GM12875 (cell line): ENCODE results near the gene RPTOR.

ENCODE experiments used
- H3K4me3 ChIP-seq: one replicate; pipeline ENCODE4 v1.5.1; 2011; ENCODE audit warnings: low read depth, low read length, control low read depth
- CTCF ChIP-seq: IDR thresholded peaks from 2 replicates; pipeline ENCODE4 v1.5.1; 2011; ENCODE audit warnings: low read depth, mild to moderate bottlenecking, control low read depth, inconsistent platforms, low read length, moderate library complexity, borderline replicate concordance; ENCODE audit not compliant: insufficient read depth

RPTOR gene

DNA sequence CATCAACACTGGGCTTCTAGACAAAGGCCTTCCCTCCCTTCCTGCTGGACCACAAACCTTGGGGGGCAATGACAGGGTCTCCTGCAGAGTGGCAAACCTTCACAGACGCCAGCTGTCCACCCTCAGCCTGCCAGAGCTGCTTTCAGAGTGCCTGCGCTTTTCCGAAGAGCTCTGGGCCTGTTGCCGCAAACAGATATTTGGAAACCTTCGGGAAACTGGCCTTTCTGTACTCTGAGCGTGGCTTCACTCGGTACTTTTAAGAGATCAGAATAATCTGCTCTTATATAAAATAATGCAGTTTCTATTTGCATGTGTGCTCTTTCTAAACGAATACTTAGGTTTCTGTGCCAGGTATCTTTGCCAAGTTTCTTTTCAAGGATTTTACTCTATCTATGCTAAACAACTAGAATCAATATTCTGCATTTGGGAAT lies 294.9 kb downstream of the RPTOR start:
- H3K4me3 ChIP-seq: no peak overlapping the region
- TF ChIP-seq CTCF: no peak

DNA sequence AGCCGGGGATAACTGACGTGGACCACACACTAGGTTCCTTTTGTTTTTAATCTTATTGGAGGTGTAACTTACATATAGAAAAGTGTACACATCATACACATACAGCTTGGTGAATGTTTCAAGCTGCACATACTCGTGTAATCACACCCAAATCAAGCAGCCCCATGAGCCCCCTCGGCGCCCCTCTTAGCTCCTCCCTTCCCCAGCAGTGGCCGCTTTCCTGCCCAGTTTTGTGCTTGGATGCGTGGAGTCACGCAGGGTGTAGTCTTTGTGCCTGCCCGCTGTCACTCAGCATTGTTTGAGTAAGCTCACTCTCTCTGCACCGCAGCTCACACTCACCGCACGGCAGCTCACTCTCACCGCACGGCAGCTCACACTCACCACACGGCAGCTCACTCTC lies 295.3 kb downstream of the RPTOR start:
- no peak overlapping the region for H3K4me3 ChIP-seq
- TF ChIP-seq CTCF: no peak

DNA sequence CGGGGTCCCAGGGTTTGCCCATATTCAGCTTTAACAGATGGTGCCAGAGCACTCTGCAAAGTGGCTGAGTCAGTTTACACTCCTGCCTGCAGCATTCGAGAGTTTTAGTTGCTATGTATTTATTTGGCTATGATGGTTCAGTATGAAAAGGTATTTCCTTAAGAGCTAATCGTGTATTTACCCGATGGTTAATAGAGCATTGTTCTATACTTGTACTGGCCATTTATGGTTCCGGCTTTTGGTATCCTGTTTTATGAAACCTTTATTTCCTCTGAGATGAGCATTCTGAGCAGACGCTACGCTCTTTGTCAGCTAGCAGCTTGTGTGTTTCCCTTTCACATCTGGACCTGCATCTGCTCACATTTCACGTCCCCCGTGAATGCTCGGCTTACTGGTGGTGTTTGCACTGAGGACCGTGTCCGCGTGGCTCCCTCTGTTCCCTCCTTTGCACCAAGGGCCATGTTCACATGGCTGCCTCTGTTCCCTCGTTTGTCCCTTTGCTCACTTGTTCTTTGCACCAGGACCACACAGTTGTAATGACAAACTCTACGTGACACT lies 297.9 kb downstream of the RPTOR start:
- no peak for TF ChIP-seq CTCF
- no peak overlapping the region for H3K4me3 ChIP-seq

GRCh38 chr17:80843741-80844156 lies 299.1 kb downstream of the RPTOR start:
- no peak overlapping the region for H3K4me3 ChIP-seq
- no peak for TF ChIP-seq CTCF

GRCh38 chr17:80844418-80844990 lies 299.9 kb downstream of the RPTOR start:
- no peak overlapping the region for H3K4me3 ChIP-seq
- no peak for TF ChIP-seq CTCF

DNA sequence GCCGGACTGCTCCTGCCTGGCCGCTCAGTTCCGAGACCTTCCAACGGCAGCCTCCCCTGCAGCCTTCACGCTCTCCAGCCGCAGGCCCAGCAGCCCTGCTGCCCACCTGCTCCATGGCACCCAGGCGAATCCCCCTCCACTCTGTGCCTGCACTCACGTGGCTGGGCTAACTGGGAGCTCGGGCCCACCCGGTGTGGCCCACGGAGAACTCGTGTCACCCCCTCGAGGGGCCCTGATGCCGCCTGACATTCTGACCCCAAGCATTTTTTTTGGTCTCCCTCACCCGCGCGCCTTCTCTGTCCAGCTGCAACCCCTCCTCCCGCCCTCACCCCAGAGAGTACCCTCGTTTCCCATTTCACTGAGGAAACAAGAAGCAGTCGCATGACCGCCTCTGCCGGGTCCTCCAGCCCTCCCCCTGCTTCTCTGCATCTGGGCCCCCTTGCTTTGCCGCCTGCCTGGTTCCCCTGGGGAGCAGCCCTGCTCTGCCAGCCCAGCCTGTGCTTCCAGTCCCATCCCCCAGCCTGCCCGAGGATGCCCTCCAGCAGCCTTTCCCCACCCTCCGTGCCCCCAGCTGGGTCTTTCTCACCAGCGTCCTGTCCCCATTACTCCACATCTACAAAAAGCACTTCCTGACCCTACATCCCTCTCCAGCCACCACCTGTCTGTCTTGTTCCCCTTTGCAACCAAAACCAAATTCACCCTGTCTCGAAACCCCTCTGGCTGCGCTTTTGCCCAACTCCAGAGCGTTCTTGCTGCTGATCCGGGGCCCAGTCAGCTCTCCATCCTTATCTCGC lies 300.6 kb downstream of the RPTOR start:
- no peak overlapping the region for H3K4me3 ChIP-seq
- TF ChIP-seq CTCF: no peak

DNA sequence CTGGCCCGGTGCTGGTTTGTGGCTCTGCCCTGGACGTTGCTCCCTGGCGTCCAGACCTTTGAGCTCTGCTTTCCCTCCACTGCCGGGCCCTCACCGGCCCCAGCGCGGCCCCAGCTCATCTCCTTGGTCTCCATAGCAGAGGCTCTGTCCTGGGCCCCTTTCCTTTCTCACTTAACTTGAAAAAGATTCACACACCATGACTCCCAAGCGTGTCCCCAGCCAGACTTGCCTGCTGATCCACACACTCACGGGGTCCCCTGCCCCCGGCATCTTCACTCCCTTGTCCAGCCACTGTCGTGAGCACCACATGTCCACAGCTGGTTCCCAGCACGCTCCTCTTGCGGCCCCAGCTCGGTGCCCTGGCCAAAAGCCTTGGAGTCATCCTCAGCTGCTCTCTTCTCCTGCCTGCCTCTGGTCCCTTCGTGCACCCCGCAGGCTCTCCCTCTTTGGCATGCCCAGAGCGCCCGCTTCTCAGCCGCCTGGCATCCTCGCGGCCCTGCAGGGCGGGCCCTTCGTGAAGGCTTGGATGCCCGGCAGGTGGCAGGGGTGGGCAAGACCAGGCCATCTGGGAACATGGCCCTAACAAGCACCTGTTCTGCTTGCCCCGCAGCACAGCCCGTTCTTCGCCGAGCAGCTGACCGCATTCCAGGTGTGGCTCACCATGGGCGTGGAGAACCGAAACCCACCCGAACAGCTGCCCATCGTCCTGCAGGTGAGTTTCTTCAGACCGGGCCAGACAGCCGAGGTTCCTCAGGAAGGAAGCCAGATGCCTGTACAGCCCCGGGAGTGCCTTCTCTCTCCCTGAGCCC lies 301.4 kb downstream of the RPTOR start:
- no peak overlapping the region for H3K4me3 ChIP-seq
- no peak for TF ChIP-seq CTCF
